Lung (tissue), 12 donors: ENCODE data around the gene INSC. TPM values are rescaled to one million over a fixed set of nuclear protein-coding genes. Genes with fewer than 3 reads are reported as not detected.

ENCODE experiments used
- ATAC-seq: fragments of 200-7000 bp; cut with Tn5 transposase; one replicate; pipeline ENCODE4 v1.9.1; 2020; ENCODE audit warnings: moderate number of reproducible peaks; ENCODE audit not compliant: insufficient read depth, low FRiP score
- DNase-seq, 3 donors: peaks; one replicate each; pipeline ENCODE4 v3.0.0-alpha.2; 2013 to 2017
- H3K27ac ChIP-seq, 2 donors: one replicate each; pipeline ENCODE4 v1.5.1; 2013; ENCODE audit warnings: mild to moderate bottlenecking in 2 of 2, moderate library complexity in 2 of 2, control low read depth in 1 of 2, inconsistent platforms in 1 of 2, low read depth in 1 of 2, low read length in 1 of 2
- H3K27me3 ChIP-seq, 3 donors: one replicate each; pipeline ENCODE4 v1.5.1; 2013; ENCODE audit warnings: low read length in 2 of 3; ENCODE audit not compliant: control insufficient read depth in 3 of 3, insufficient read depth in 3 of 3
- H3K36me3 ChIP-seq, 4 donors: one replicate each; pipeline ENCODE4 v1.5.1; 2013; ENCODE audit warnings: low read length in 4 of 4, mild to moderate bottlenecking in 1 of 4, moderate library complexity in 1 of 4; ENCODE audit not compliant: control insufficient read depth in 4 of 4, insufficient read depth in 4 of 4
- H3K4me1 ChIP-seq, 5 donors: one replicate each; pipeline ENCODE4 v1.5.1; 2013; ENCODE audit warnings: low read length in 5 of 5, mild to moderate bottlenecking in 2 of 5, moderate library complexity in 1 of 5; ENCODE audit not compliant: control insufficient read depth in 5 of 5, insufficient read depth in 5 of 5
- H3K4me3 ChIP-seq: one replicate; pipeline ENCODE4 v1.5.1; 2013; ENCODE audit warnings: mild to moderate bottlenecking, control low read depth, moderate library complexity
- H3K9ac ChIP-seq, 2 donors: one replicate each; pipeline ENCODE4 v1.5.1; 2013; ENCODE audit warnings: low read length in 2 of 2, control low read depth in 1 of 2; ENCODE audit not compliant: insufficient read depth in 1 of 2
- H3K9me3 ChIP-seq, 4 donors: one replicate each; pipeline ENCODE4 v1.5.1; 2013; ENCODE audit warnings: low read length in 3 of 4, mild to moderate bottlenecking in 1 of 4, moderate library complexity in 1 of 4; ENCODE audit not compliant: control insufficient read depth in 4 of 4, insufficient read depth in 3 of 4
- WGBS, 2 donors: extraction: QIAGEN DNeasy Blood & Tissue Kit; methylation state at CpG; one replicate each; pipeline ENCODE4 v1.1.7; 2013; 5-methylcytosine and 5-hydroxymethylcytosine counted together
- polyA plus RNA-seq, 2 donors: library from polyadenylated mRNA; stranded (reverse); fragments of 200-250 nt; gene quantifications; one replicate each; pipeline ENCODE4 v1.2.1, GENCODE V29; 2013
- total RNA-seq, 2 donors: library from RNA; depleted of rRNA in 1 of 2; stranded (reverse); fragments of >200 nt in 1 of 2; gene quantifications; one replicate each; pipeline ENCODE4 v1.2.1, GENCODE V29; 2014 to 2021
- TF ChIP-seq, protein P1 (sequence below): IDR thresholded peaks from 2 replicates; pipeline ENCODE4 v1.5.1; 2012; ENCODE audit warnings: mild to moderate bottlenecking; ENCODE audit errors: control extremely low read depth, extremely low read depth
- donor health status: control.
- donor health status: control.
- donor health status: Bipolar disorder and iron deficiency.
- donor health status: healthy.
- donor health status: DM: yes; HTN: yes; CAD: no.

INSC gene
- total and polyA plus RNA-seq, 4 donors = 0.49 to 0.91 (median 0.73) TPM

- Histone ChIP-seq H3K36me3 (no peaks in the 10 kb centered on the region), H3K4me1 (peaks cover 0 to 22% (median 10%) of the 10 kb centered on the region in 5 donors), H3K9me3 (no peaks in the 10 kb centered on the region), H3K27ac (no peak overlapping the region), H3K9ac (no peak overlapping the region), H3K4me3 (no peak overlapping the region), H3K27me3 (no peaks in the 10 kb centered on the region)
- TF ChIP-seq, protein P1, sequence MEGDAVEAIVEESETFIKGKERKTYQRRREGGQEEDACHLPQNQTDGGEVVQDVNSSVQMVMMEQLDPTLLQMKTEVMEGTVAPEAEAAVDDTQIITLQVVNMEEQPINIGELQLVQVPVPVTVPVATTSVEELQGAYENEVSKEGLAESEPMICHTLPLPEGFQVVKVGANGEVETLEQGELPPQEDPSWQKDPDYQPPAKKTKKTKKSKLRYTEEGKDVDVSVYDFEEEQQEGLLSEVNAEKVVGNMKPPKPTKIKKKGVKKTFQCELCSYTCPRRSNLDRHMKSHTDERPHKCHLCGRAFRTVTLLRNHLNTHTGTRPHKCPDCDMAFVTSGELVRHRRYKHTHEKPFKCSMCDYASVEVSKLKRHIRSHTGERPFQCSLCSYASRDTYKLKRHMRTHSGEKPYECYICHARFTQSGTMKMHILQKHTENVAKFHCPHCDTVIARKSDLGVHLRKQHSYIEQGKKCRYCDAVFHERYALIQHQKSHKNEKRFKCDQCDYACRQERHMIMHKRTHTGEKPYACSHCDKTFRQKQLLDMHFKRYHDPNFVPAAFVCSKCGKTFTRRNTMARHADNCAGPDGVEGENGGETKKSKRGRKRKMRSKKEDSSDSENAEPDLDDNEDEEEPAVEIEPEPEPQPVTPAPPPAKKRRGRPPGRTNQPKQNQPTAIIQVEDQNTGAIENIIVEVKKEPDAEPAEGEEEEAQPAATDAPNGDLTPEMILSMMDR = no peak
- no peak for DNase-seq
- no peak for ATAC-seq
These were observed 51.5 kb downstream of the INSC start for GRCh38 chr11:15166204-15166603.

DNA sequence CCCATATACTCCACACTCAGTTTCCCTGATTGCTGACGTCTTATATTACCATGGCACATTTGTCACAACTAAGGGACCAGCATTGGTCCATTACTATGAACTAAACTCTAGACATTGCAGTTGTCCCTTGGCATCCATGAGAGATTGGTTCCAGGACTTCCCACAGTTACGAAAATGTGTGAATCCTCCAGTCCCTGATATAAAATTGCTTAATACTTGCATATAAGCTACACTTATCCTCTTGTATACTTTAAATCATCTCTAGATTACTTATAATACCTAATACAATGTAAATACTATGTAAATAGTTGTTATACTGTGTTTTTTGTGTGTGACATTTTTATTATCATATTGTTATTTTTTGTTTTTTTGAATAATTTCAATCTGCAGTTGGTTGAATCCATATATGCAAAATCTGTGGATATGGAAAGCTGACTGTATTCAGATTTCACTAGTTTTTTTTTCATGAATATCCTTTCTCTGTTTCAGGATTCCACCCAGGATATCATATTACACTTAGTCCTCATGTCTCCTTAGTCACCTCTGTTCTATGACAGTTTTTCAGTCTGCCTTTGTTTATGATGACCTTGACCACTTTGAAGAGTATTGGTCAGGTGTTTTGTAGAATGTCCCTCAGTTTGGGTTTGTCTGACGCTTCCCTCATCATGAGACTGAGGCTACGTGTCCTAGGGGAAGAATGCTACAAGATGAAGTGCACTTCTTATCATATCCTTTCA, 55.3 kb downstream of the INSC start:
- Histone ChIP-seq H3K36me3 (no peaks in the 10 kb centered on the region), H3K4me3 (no peak overlapping the region), H3K27me3 (no peaks in the 10 kb centered on the region), H3K9me3 (no peaks in the 10 kb centered on the region), H3K4me1 (no peaks in the 10 kb centered on the region), H3K9ac (no peak overlapping the region), H3K27ac (no peak overlapping the region)
- ATAC-seq (no peak), DNase-seq (no peak)
- WGBS, 2 donors = 80 to 89% methylated on average over 4 of the region's 4 CpGs
- TF ChIP-seq, protein P1 = no peak

DNA sequence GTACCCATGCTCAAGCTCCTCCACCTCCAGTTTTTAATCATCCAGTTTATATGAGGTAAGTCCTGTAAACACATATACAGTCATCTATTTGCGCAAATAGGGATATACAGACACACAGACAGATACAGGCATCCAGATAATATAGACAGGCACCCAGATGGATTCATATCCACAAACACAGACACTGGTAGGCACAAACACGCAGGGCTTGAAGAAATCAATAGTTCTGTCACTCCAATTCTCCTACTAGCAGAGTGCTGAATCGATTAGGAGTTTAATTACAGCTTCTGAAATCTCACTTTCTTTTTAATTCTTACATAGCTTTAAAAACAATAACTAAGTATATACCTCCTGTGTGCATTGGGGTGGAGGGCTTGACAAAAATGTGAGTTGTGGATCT, 56.0 kb downstream of the INSC start:
- ATAC-seq (no peak), DNase-seq (no peak)
- Histone ChIP-seq H3K4me3 (no peak overlapping the region), H3K27ac (no peak overlapping the region), H3K36me3 (no peaks in the 10 kb centered on the region), H3K27me3 (no peaks in the 10 kb centered on the region), H3K9me3 (peaks cover 0 to under 1% (median 0%) of the 10 kb centered on the region in 4 donors), H3K9ac (no peak overlapping the region), H3K4me1 (no peaks in the 10 kb centered on the region)
- TF ChIP-seq, protein P1 = no peak
- WGBS, 2 donors = 87 to 89% methylated on average over 3 of the region's 3 CpGs

DNA sequence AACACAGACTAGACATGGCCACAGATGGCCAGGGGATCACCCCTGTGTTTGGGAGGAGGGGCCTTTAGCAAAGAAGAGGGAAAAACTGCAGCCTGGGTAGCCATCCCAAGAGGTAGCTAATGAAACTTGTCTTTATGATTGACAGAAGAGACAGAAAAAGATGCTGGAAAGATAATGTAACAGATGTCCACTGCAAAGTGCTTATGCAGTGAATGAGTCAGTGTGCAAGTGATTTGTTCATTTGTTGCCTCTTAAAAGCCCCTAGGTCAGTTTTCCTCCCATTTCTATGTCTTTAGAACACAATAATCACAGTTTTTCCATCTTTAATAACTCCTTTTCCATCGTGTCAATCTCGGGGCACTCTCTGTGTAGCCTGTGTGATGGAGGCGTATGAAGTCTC, 57.2 kb downstream of the INSC start:
- H3K36me3 ChIP-seq = no peaks in the 10 kb centered on the region
- H3K9ac ChIP-seq = no peak overlapping the region
- no peak overlapping the region for H3K4me3 ChIP-seq
- no peaks in the 10 kb centered on the region for H3K27me3 ChIP-seq
- H3K9me3 ChIP-seq = peaks cover 0 to 3% (median 0%) of the 10 kb centered on the region in 4 donors
- WGBS, 2 donors = 88 to 91% methylated on average over 3 of the region's 3 CpGs
- no peak overlapping the region for H3K27ac ChIP-seq
- no peak for ATAC-seq
- DNase-seq = no peak
- TF ChIP-seq, protein P1 = no peak
- no peaks in the 10 kb centered on the region for H3K4me1 ChIP-seq
